Subcutaneous abdominal adipose tissue (tissue), 5 donors: ENCODE data around the gene FUT3.
"Not testable (repeated sequence)": the region's sequence is repeated elsewhere in the genome, so short reads cannot be mapped to it uniquely, and the experiment has no call there.

ENCODE experiments used
- H3K27ac ChIP-seq: one replicate; pipeline ENCODE4 v1.7.0; 2013; ENCODE audit warnings: low read depth, mild to moderate bottlenecking, inconsistent platforms, low read length, moderate library complexity
- H3K27me3 ChIP-seq, 5 donors: one replicate each; pipeline ENCODE4 v1.7.0; 2013; ENCODE audit warnings: low read length in 5 of 5, inconsistent platforms in 1 of 5; ENCODE audit not compliant: control insufficient read depth in 5 of 5, insufficient read depth in 4 of 5
- H3K36me3 ChIP-seq, 5 donors: one replicate each; pipeline ENCODE4 v1.7.0; 2013; ENCODE audit warnings: low read length in 5 of 5; ENCODE audit not compliant: control insufficient read depth in 5 of 5, insufficient read depth in 5 of 5
- H3K4me1 ChIP-seq, 5 donors: one replicate each; pipeline ENCODE4 v1.7.0; 2013; ENCODE audit warnings: low read length in 5 of 5, mild to moderate bottlenecking in 3 of 5, moderate library complexity in 1 of 5; ENCODE audit not compliant: control insufficient read depth in 5 of 5, insufficient read depth in 5 of 5
- H3K4me3 ChIP-seq, 5 donors: one replicate each; pipeline ENCODE4 v1.7.0; 2013; ENCODE audit warnings: low read length in 5 of 5, low read depth in 1 of 5
- H3K9ac ChIP-seq, 5 donors: one replicate each; pipeline ENCODE4 v1.7.0; 2013; ENCODE audit warnings: low read length in 5 of 5, mild to moderate bottlenecking in 4 of 5, moderate library complexity in 3 of 5
- H3K9me3 ChIP-seq, 5 donors: one replicate each; pipeline ENCODE4 v1.7.0; 2013; ENCODE audit warnings: low read length in 5 of 5; ENCODE audit not compliant: control insufficient read depth in 5 of 5
- donor health status: healthy.
- donor health status: healthy.
- donor health status: healthy.
- donor health status: healthy.
- donor health status: healthy.

The FUT3 gene

DNA sequence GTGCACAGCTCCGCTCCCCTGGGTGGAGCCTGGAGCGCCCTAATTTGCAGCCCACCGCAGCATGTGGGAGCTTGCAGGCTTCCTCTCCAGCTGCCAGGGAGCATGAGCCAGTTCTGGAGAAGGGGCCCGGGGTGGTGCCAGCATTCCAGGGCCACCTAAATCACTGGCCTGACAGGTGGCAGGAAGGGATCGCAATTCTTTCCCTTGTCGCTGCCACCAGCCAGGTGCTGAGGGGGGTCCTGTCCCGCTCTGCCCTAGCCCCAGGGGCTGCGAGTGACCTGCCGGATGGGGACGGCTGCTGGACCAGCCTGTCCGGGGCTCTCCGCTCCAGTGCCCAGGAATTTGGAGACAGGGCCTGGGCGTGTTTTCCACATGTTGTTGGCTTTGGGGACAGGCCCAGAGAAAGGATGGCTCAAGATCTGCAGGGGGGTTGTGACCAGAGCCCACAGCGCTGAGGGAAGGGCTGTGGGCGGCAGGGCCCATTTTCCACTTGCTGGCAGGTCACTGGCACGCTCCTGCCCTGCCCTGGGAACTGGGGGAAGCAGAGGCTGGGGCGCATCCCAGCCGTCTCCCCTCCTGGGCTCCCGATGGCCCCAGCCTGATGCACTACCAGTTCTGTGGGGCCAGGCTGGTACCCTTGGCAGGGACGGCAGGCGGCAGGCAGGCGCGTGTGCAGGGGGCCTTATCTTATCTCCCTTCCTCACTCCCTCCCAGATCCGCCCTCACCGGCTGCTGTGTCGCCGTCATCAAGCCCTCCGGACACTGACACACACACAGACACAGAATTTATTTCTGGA is 42.9 kb upstream of the FUT3 start:
- no peak overlapping the region for H3K27ac ChIP-seq
- no peak overlapping the region for H3K4me3 ChIP-seq
- no peak overlapping the region for H3K9ac ChIP-seq
- H3K9me3 ChIP-seq, result no peaks in the 10 kb centered on the region
- H3K36me3 ChIP-seq, result peaks cover 0 to 41% (median 28%) of the 10 kb centered on the region in 5 donors
- peaks cover 0 to 8% (median 0%) of the 10 kb centered on the region in 5 donors for H3K4me1 ChIP-seq
- peaks cover 11 to 21% (median 13%) of the 10 kb centered on the region in 5 donors for H3K27me3 ChIP-seq

DNA sequence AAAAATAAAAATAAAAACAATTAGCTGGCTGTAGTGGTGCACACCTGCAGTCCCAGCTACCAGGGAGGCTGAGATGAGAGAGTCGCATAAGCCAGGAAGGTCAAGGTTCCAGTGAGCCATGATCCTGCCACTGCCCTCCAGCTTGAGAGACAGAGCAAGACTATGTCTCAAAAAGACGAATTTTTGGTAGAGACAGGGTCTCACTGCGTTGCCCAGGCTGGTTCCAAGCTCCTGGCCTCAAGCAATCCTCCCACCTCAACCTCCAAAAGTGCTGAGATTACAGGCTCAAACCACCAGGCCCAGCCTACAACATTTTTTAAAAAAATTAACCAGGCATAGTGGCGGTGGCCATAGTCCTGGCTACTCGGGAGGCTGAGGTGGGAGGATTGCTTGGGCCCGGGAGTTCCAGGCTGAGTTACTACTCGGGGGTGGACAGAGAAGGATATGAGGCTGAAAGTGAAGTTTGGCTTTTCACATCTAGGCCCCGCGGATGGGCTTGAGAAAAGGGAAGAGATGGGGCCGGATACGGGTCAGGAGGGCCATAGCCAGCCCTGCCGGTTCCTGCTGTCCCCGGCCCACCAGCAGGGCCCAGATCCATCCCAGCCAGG is 42.2 kb upstream of the FUT3 start:
- Histone ChIP-seq H3K27ac (no peak overlapping the region), H3K4me1 (peaks cover 0 to 8% (median 0%) of the 10 kb centered on the region in 5 donors), H3K9me3 (no peaks in the 10 kb centered on the region), H3K36me3 (peaks cover 0 to 41% (median 28%) of the 10 kb centered on the region in 5 donors), H3K4me3 (no peak overlapping the region), H3K27me3 (peaks cover 11 to 21% (median 13%) of the 10 kb centered on the region in 5 donors), H3K9ac (no peak overlapping the region)

DNA sequence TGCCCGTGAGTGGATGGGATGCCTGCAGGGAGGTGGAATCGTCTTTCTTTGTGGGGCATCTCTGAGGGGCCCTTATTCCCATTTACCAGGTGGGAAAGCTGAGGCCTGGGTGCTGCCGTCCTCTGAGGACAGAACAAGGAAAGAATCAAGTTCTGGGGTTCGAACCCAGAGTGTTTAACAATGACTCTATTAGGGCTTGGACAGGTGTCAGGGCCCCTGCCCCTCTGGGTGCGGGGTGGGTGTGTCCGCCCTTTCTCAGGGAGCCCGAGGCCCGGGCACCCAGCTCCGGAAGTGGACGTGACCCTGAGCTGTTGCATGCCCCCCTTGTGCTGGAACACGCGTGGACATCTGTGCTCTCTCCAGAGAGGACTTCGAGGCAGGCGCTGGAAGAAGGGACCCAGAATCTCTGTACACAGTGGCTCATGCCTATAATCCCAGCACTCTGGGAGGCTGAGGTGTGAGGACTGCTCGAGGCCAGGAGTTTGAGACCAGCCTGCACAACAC is 41.6 kb upstream of the FUT3 start:
- H3K36me3 ChIP-seq, result peaks cover 0 to 36% (median 28%) of the 10 kb centered on the region in 5 donors
- H3K4me1 ChIP-seq, result peaks cover 0 to 8% (median 0%) of the 10 kb centered on the region in 5 donors
- H3K9ac ChIP-seq, result no peak overlapping the region
- H3K4me3 ChIP-seq, result no peak overlapping the region
- peaks cover 11 to 21% (median 13%) of the 10 kb centered on the region in 5 donors for H3K27me3 ChIP-seq
- H3K9me3 ChIP-seq, result no peaks in the 10 kb centered on the region
- H3K27ac ChIP-seq, result no peak overlapping the region

DNA sequence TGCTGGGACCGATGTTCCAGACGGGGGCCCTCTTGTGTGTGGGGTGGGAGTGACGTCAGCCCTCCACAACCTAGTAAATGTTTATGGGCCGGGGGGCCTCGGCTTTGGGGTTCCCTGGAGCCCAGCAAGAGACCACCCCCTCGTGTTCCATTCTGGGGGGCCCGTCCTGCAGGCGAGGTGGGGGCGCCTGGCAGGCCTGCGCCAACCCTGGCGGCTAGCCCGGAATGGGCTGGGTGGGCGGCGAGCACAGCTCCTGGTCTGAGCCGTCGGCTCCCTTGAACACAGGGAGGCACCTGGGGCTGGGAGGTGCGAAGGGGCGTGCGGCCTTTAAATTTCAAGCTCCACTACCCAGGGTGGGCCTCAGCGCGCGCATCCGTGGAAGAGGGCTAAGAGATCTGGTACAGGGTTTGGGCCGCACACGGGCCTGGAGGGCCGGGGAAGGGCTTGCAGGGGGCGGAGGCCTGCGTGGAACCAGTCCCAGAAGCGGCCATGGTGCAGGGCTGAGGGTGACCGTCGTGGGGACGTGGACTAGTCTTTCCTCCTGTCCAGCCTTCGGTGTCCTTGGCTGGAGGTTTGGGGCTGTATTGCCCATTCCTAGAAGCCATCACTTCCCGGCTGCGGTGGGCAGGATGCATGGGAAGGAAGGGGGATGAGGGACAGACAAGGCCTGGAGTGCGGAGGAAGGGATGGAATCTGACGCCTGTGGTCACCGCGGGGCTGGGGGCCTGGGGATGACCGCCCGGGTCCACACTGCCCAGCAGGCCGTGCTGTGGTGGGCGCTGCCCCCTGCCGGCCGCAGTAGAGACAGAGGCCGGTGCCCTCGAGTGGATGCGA is 40.9 kb upstream of the FUT3 start:
- peaks cover 0 to 34% (median 28%) of the 10 kb centered on the region in 5 donors for H3K36me3 ChIP-seq
- H3K9me3 ChIP-seq, result no peaks in the 10 kb centered on the region
- H3K4me1 ChIP-seq, result peaks cover 0 to 8% (median 0%) of the 10 kb centered on the region in 5 donors
- no peak overlapping the region for H3K9ac ChIP-seq
- no peak overlapping the region for H3K4me3 ChIP-seq
- no peak overlapping the region for H3K27ac ChIP-seq
- peaks cover 11 to 21% (median 13%) of the 10 kb centered on the region in 5 donors for H3K27me3 ChIP-seq

DNA sequence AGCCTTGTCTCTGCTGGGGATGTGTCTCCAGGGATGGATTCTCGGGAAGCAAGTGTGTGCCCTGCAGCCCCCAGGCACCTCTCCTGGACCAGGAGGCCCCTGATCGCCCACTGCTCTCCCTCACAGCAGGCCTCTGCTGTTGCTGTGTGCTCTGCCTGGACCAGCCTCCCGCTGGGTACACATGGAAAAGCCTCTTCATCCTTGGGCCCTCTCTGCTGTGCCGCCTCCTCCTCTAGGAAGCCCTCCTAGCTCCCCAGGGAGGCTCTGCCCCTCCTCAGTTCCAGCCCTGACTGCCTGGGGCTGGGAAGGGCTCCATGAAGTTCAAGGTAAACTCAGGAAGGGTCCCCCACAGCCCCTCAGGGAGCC is 40.3 kb upstream of the FUT3 start:
- Histone ChIP-seq H3K4me1 (peaks cover 0 to 8% (median 0%) of the 10 kb centered on the region in 5 donors), H3K4me3 (no peak overlapping the region), H3K9me3 (no peaks in the 10 kb centered on the region), H3K36me3 (peaks cover 0 to 28% (median 24%) of the 10 kb centered on the region in 5 donors), H3K9ac (no peak overlapping the region), H3K27ac (no peak overlapping the region), H3K27me3 (peaks cover 12 to 23% (median 13%) of the 10 kb centered on the region in 5 donors)

DNA sequence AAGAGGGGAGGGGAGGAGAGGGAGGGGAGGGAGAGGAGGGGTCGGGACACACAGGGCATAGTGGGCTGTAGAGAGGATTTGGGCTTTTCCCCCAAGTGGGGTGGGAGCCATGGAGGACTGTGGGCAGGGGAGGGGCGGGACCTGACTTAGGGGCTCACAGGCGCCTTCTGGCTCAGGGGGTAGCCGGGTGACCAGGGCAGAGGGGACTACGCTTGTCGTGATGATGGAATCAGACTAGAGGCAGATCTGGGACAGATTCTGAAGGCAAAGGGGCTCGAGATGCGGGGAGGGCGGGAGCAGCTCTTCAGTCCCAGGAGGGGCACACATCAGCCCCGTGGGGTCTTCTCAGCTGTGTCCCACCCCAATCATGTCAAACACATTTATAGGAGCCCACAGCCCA is 38.9 kb upstream of the FUT3 start:
- no peak overlapping the region for H3K9ac ChIP-seq
- no peaks in the 10 kb centered on the region for H3K9me3 ChIP-seq
- peaks cover 0 to 13% (median 10%) of the 10 kb centered on the region in 5 donors for H3K36me3 ChIP-seq
- H3K27me3 ChIP-seq, result peaks cover 12 to 28% (median 16%) of the 10 kb centered on the region in 5 donors
- no peak overlapping the region for H3K27ac ChIP-seq
- H3K4me1 ChIP-seq, result peaks cover 0 to 8% (median 0%) of the 10 kb centered on the region in 5 donors
- H3K4me3 ChIP-seq, result no peak overlapping the region

DNA sequence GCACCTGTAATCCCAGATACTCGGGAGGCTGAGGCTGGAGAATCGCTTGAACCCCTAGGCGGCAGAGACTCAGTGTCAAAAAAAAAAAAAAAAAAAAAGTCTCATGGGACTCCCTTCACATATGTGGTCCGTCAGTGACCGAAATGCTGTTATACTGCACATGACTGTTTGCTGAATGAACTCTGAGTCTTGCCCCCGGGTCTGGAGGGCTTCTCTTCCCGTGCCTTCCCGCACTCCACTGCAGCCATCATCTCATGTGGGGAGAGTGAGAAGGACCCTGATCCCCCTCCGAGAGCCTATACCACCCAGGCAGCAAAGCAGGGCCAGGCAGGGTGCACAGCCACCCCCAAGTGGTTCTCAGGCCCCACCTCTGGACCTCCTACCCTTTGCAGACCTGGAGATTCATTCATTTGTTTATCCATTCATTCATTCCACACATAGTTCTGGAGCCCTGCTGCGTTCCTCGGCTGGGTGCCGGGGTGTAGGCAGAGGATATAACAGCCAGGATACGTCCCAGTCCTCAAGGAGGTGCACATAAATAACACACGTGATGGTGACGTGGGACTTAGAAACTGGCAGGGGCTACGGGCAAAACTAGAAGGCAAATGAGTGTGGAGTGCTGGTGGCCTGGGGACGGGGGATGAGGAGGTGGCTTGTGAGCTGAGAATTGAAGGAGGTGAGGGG is 38.2 kb upstream of the FUT3 start:
- H3K4me1 ChIP-seq, result peaks cover 0 to 8% (median 0%) of the 10 kb centered on the region in 5 donors
- H3K4me3 ChIP-seq, result no peak overlapping the region
- H3K9me3 ChIP-seq, result no peaks in the 10 kb centered on the region
- H3K9ac ChIP-seq, result no peak overlapping the region
- peaks cover 12 to 28% (median 16%) of the 10 kb centered on the region in 5 donors for H3K27me3 ChIP-seq
- H3K27ac ChIP-seq, result no peak overlapping the region
- H3K36me3 ChIP-seq, result peaks cover 0 to 7% (median 3%) of the 10 kb centered on the region in 5 donors

DNA sequence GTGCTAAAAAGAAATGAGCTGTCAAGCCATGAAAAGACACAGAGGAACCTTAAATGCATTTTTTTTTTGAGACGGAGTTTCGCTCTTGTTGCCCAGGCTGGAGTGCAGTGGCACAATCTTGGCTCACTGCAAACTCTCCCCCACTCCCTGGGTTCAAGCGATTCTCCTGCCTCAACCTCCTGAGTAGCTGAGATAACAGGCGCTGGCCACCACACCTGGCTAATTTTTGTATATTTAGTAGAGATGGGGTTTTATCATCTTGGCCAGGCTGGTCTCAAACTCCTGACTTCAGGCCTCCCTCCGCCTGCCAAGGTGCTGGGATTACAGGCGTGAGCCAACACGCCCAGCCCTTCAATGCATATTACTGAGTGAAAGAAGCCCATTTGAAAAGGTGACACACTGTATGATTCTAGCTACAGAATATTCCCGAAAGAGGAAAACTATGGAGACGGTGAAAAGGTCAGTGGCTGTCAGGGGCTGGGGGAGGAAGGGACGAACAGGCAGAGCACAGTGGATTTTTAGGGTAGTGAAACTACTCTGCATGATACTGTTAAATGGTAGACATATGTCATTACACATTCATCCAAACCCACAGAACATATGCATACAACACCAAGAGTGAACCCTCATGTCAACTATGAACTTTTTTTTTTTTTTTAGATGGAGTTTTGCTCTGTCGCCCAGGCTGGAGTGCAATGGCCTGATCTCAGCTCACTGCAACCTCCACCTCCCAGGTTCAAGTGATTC is 33.0 kb upstream of the FUT3 start:
- peaks cover under 1 to 25% (median 13%) of the 10 kb centered on the region in 5 donors for H3K27me3 ChIP-seq
- H3K27ac ChIP-seq, H3K9ac ChIP-seq, H3K4me1 ChIP-seq, H3K36me3 ChIP-seq, H3K4me3 ChIP-seq, H3K9me3 ChIP-seq: not testable (repeated sequence)
